ENCODE measurements around the gene PRSS2.

DNA sequence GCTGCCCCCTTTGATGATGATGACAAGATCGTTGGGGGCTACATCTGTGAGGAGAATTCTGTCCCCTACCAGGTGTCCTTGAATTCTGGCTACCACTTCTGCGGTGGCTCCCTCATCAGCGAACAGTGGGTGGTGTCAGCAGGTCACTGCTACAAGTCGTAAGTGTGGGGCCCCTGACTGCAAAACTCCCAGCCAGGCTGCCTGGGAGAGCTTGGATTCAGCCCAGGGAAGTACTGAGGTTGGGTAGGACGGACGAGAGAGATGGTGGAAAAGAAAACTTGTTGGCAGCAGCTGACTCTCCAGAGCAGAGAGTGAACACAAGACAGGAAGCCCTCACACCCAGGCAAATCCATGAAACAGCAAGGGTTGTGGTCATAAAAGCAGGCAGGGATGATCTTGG is 1.3 kb downstream of the PRSS2 start:
- TF ChIP-seq POLR2AphosphoS5 (IDR thresholded peaks at IDR 0.05; ENCODE audit: low read depth, low read length), result no peak
- no peak for TF ChIP-seq POLR2A (IDR thresholded peaks at IDR 0.05; ENCODE audit: low read depth, low read length)
- TF ChIP-seq SPI1 (IDR thresholded peaks at IDR 0.05; ENCODE audit: low read depth, low read length), result no peak
- TF ChIP-seq TAF1 (IDR thresholded peaks at IDR 0.05; ENCODE audit: low read depth, low read length), result no peak

Measured in GM12891 (cell line).